Measurements from ENCODE around the gene MCHR1.

GRCh38 chr22:40719599-40719998, 40.3 kb downstream of the MCHR1 start:
- TF ChIP-seq CTCF (IDR thresholded peaks at IDR 0.05) (no peak), RFX5 (IDR thresholded peaks at IDR 0.05; ENCODE audit: low read length) (no peak), EZH2phosphoT487 (IDR thresholded peaks at IDR 0.05; ENCODE audit: borderline replicate concordance, low read depth) (no peak), YY1 (IDR thresholded peaks at IDR 0.05; ENCODE audit: low read depth) (no peak), POLR2AphosphoS5 (IDR thresholded peaks at IDR 0.05; ENCODE audit: low read depth, low read length) (no peak), NFIC (IDR thresholded peaks at IDR 0.05; ENCODE audit: borderline replicate concordance) (no peak), GATA2 (CRISPR knock-in tag; IDR thresholded peaks at IDR 0.05) (no peak), REST (IDR thresholded peaks at IDR 0.05; ENCODE audit: low read depth, low read length) (no peak), MXI1 (IDR thresholded peaks at IDR 0.05; ENCODE audit: low read depth, low read length) (no peak), EP300 (IDR thresholded peaks at IDR 0.05; ENCODE audit: borderline replicate concordance in 1 of 2, low read depth in 1 of 2, low read length in 1 of 2) (no peak), USF1 (IDR thresholded peaks at IDR 0.05; ENCODE audit: borderline replicate concordance, low read depth) (no peak)

Data from SK-N-SH (cell line).